Measurements from ENCODE around the gene CHST1.

The CHST1 gene

GRCh38 chr11:45659818-45660160 lies 5.6 kb downstream of the CHST1 start:
- no peak for DNase-seq (ENCODE audit: low read depth in 3 of 3)

GRCh38 chr11:45659031-45659817 lies 6.2 kb downstream of the CHST1 start:
- no peak for DNase-seq (ENCODE audit: low read depth in 3 of 3)

DNA sequence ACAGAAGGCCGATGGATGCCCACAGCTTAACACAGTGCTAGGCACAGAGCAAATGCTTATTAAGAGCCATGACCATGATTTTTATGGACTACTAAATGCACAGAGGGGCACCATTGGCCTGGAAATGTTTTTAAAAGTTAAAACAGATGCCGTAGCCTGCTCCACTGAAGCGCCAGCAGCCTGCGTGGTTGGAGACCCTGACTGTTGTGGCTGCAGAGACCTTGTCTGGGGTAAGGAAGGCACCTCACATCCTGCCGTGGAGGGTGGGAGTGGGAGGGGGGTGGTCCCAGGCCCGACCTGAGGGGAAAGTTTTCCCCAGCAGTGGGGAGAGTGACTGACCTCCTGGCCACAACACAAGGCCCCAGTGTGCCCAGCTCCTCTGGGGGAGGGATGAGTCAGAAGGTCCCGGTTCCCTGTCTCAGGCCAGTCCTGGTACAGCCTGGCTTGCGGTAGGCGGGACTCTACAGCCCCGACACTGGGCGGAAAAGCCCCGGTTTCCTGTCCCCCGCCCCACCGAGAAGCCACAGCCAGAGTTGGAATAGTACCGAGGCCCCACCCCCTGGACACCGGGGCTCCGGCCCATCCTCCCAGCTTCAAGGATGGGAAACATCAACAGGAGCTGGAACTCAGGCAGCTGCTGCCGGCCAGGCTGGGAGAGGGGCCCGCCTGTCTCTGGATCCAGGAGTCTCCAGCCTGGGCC lies 7.0 kb downstream of the CHST1 start:
- no peak for DNase-seq (ENCODE audit: low read depth in 3 of 3)

DNA sequence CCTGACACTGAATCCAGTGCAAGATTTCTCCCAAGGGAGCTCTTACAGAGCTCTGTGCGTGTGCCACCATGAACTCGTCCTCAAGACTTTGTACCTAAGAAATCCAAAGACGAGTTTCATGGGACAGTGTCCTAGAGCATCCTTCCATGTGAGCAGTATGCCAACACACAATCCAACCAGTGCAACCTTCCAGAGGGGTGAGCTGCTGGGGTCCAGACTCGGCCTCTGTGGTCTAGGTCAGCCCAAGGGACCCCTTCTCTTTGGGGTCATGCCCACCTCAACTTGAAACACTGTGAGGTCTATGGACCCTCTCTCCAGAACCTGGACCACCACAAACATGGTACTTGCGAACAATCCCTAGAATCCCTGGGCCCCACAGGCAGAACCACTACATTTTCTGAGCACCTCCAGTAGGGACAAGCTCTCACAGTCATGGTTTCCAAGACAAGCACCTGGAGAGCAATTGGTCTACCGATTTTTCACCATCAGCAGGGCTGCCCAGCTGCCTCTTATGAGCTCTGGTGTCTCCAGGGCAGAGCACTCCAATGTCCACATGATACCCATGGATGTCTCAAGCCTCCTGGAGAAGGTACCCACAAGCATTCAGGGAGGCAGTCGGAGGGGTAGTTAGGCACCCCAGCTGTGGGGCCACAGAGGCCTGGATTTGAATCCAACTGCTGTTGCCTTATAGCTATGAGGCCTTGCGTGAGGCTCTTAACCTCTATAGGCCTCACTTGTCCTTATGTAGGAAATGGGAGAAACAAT lies 7.7 kb downstream of the CHST1 start:
- DNase-seq (ENCODE audit: low read depth in 3 of 3) = no peak

GRCh38 chr11:45655831-45656230 lies 9.6 kb downstream of the CHST1 start:
- DNase-seq (ENCODE audit: low read depth in 3 of 3) = no peak

- peak; percentile 15 to 37 (median 18) for DNase-seq (ENCODE audit: low read depth in 3 of 3)
Measured at GRCh38 chr11:45655347-45655756, 10.1 kb downstream of the CHST1 start.

GRCh38 chr11:45655012-45655283 lies 10.5 kb downstream of the CHST1 start:
- no peak for DNase-seq (ENCODE audit: low read depth in 3 of 3)

- no peak for DNase-seq (ENCODE audit: low read depth in 3 of 3)
Measured at GRCh38 chr11:45654231-45655011, 11.0 kb downstream of the CHST1 start.

DNA sequence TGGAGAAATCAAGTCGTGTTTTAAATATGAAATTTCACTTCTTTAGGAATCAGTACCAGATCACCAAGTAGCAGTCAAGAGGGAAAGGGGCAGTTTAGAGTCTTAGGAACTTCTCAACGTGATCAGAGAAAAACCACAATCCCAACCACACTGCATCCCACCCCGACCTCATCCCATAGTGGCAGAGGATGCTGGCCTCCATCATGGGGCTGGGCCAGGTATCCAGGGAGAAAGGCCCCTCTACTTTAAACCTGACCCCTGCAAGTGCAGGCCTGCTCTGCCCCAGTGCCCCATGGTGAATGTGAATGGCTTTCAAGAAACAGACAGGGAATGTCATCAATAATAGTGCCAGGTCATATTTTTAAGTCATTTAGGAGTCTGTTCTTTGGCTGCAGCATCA lies 12.1 kb downstream of the CHST1 start:
- no peak for DNase-seq (ENCODE audit: low read depth in 3 of 3)

DNA sequence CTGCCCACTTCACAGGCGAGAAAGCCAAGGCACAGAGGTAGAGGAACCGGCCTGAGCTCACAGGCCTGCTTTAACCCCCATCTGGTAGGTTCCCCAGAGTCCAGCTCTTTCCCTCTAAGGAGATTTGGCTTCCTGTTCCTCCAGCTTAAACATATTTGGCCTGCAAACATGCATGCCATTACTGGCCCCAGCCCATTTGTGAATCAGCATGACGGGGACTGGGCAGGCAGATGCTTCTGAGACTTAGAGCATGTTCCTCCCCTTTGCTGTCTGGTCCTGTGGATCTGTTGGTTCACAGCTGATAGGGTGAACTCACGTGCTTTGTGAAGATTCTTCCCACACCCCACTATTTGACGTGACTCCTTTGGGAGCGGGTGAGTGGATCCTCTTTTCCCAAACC lies 12.6 kb downstream of the CHST1 start:
- DNase-seq (ENCODE audit: low read depth in 3 of 3) = no peak

DNA sequence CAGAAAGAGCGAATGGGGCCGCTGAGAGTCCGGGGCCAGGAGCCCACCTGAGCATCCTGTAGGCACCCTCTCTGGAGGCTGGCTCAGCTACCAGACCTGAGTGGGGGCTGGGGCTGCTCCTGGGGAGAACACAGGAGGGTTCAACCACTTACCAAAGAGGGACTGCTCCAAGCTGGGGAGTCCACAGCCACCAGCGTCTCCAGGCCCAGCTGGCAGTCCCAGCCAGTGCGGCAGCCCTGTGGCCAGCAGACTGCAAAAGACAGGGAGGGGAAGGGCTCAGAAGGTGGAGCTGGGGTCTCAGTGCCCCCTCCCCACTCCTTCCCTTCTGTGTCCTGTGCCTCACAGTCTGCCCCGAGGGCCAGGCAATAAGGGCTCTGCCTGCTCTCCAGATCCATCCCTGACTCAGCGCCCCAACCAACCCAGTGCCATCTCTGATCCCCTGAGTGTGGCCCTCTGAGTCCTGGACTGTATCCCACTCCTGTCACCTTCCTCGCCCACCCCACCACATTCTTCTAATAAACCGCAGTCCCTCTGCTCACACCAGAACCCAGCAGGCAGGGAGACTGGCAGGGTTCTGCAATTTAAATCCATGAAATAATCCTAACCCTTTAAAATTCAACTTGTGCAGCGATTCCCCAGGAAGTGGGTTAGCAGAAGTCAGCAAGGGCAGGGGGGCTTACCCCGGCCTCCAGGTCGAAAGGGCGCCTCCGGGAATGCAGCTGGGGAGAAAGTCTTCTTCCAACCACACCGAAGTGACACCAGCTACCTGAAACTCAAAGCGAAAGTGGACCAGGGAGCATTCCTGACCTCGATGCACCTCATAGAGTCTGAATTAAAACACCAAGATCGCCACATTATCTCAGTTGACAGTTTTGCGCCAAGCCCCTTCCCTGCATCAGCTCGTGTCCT lies 13.3 kb downstream of the CHST1 start:
- DNase-seq (ENCODE audit: low read depth in 3 of 3) = no peak

DNA sequence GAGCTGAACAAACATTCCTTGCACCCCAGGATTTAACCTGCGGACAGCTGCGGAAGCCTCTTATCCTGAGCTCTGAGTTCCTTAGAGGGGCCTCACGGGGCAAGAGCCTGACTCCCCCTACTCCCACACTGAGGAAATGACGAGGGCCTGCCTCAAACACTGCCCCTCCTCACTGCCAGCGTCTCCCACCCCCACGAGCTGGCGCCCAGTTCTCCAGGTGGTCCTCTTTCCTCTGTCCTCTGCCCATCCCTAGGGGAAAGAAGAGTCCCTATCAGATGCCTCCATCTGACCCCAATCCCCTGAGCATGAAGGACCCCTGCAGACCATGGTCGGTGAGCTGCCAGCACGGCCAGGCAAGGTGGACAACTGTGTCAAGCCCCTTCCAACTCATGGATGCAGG lies 14.3 kb downstream of the CHST1 start:
- DNase-seq (ENCODE audit: low read depth in 3 of 3) = no peak

DNA sequence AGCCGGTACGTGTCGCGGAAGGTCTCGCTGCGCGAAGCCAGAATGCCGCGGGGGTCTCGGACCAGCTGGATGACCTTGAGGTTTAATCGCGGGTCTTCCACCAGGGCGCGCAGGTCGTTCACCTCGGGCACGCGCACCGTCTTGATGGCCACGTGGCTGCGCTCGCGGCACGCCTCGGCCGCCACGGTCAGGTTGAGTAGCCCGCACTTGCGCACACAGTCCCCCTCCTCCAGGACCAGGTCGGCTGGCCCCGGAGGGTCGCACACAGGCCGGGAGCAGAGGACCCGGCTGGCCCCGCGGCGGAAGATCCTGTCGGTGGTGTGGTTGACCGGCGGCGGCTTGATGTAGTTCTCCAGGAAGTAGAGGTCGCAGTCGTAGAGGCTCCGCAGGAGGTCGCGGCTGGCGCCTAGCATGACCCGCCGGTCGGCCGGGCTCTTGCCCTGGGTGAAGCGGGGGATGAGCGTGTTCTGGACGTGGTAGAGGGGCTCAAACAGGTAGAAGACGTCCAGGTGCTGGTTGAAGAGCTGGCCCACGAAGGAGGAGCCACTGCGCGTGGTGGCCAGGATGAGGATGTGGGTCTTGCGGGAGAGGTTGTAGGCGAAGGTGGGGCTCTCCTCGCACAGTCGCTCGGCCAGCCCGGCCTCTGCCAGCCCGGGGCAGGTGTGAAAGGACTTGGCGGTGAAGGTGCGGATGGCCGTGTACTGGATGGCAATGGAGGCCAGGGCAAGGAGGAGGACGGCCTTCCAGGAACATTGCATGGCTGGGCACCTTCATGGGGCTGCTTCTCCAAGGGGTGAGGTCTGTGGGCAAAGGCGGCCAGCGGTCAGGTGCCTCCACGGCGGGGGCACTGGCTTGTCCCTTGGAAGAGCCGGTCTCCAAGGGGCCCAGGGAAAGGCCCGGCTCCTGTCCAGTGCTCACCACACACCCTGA lies 15.0 kb downstream of the CHST1 start:
- no peak for DNase-seq (ENCODE audit: low read depth in 3 of 3)

DNA sequence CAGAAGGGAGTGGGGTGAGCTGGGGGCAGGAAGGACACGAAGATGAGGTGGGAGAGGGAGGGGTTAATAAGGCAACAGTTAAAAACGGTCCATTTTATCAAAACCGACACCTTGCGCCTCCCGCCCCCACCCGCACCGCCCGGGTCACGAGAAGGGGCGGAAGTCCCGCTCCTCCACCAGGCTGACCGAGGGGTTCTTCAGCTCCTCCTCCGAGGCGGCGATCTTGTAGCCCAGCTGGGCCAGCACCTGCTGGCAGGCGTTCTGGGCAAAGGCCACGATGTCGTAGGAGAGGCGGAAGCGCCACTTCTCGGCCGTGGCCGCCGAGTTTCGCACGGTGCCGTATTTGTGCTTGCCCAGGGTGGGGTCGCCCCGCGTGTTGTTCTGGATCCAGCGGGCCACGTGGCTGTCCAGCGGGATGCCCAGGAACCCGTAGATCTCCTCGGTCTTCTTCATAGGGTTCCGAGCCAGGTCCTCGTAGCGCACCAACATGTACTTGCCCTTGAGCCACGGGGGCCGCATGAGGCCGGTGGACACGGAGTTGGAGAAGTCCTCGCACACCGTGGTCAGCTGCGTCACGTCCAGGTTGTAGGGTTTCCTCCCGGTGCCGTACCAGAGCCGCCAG lies 15.8 kb downstream of the CHST1 start:
- DNase-seq (ENCODE audit: low read depth in 3 of 3) = no peak

GRCh38 chr11:45648931-45649330 lies 16.5 kb downstream of the CHST1 start:
- no peak for DNase-seq (ENCODE audit: low read depth in 3 of 3)

- no peak for DNase-seq (ENCODE audit: low read depth in 3 of 3)
Measured at GRCh38 chr11:45647786-45648185, 17.6 kb downstream of the CHST1 start.

DNA sequence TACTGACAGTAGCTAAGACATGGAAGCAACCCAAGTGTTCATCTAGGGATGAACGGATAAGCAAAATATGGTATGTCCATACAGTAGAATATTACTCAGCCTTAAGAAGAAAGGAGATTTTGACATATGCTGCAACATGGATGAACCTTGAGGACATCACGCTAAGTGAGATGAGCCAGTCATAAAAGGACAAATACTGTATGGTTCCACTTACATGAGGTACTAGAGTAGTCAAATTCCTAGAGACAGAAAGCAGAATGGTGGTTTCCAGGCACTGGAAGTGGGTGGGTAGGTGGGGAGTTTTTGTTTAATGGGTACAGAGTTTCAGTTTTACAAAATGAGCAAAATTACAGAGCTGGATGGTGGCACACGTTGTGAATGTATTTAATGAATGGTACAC lies 18.1 kb downstream of the CHST1 start:
- no peak for DNase-seq (ENCODE audit: low read depth in 3 of 3)

GRCh38 chr11:45646275-45646927 lies 19.0 kb downstream of the CHST1 start:
- no peak for DNase-seq (ENCODE audit: low read depth in 3 of 3)

Data from stimulated activated CD4-positive, alpha-beta T cell treated with anti-CD3 and anti-CD28 coated beads, TNF-alpha, amount 100 ng/mL, for 4 hours (primary cell).